K562 (cell line): Measurements from ENCODE around the gene KLHL29. TPM values are rescaled to one million over a fixed set of nuclear protein-coding genes. Genes with fewer than 3 reads are reported as not detected.

Experiments used
- ATAC-seq: fragments of 200-7000 bp; cut with Tn5 transposase; 3 replicates; pipeline ENCODE4 v1.9.1; 2020; ENCODE audit warnings: moderate library complexity
- BruUV-seq: library from RNA; stranded (reverse); fragments of 400-500 nt; replicated peaks from 2 replicates; lab custom pipeline; 2021; lab: Mats Ljungman, UMichigan
- CTCF ChIA-PET: fragments of 300-600 bp; formaldehyde crosslinking; extraction: SDS; loops from one replicate; lab custom pipeline; 2021; ENCODE audit warnings: low intra/inter-chr PET ratio; lab: Yijun Ruan, JAX
- POLR2A ChIA-PET: fragments of 300-600, 350-650 bp; sonication (Branson Sonifier 250); formaldehyde crosslinking; extraction: SDS; loops from one replicate; lab custom pipeline; 2021; ENCODE audit warnings: antibody characterized with exemption, inconsistent platforms; lab: Yijun Ruan, JAX
- DNase-seq, 4 experiments: peaks; one replicate each; pipeline versions ENCODE4 v3.0.0 to v3.0.0-alpha.2; 2011 to 2018; ENCODE audit warnings: low spot score in 3 of 4, mixed read lengths in 3 of 4; ENCODE audit errors: extremely low read depth in 1 of 4
- FAIRE-seq: peaks from 2 replicates; lab custom pipeline; 2011; peaks lifted over from hg19 to GRCh38; lab: Jason Lieb, UNC
- H2AFZ ChIP-seq: 2 replicates; pipeline ENCODE4 v1.6.0; 2011; ENCODE audit warnings: low read depth, low read length, control low read depth, inconsistent platforms
- H3K27ac ChIP-seq: fragments of 200-600 bp; 3 replicates; pipeline ENCODE4 v1.8.0; 2011; ENCODE audit warnings: low read depth, mild to moderate bottlenecking, control low read depth, inconsistent platforms, low read length, moderate library complexity, mixed read lengths; ENCODE audit errors: extremely low read depth
- H3K27me3 ChIP-seq, 2 experiments: fragments of 300-600 bp in 1 of 2; 2 replicates in 1 of 2; 3 replicates in 1 of 2; pipeline versions ENCODE4 v1.6.0 to v1.8.0; 2011; ENCODE audit warnings: inconsistent platforms in 2 of 2, low read length in 2 of 2, mild to moderate bottlenecking in 1 of 2, mixed read lengths in 1 of 2, moderate library complexity in 1 of 2; ENCODE audit not compliant: control insufficient read depth in 2 of 2, insufficient read depth in 2 of 2
- H3K36me3 ChIP-seq: fragments of 300-600 bp; 3 replicates; pipeline ENCODE4 v1.8.0; 2011; ENCODE audit warnings: mild to moderate bottlenecking, low read length, inconsistent platforms; ENCODE audit not compliant: control insufficient read depth, insufficient read depth
- H3K4me1 ChIP-seq, 2 experiments: fragments of 200-600 bp in 1 of 2; replicated peaks in 1 of 2; 2 replicates in 1 of 2; 3 replicates in 1 of 2; pipeline versions ENCODE4 v1.5.1 to v1.8.0; 2011; ENCODE audit warnings: inconsistent platforms in 2 of 2, low read length in 2 of 2, mild to moderate bottlenecking in 1 of 2, mixed read lengths in 1 of 2, moderate library complexity in 1 of 2; ENCODE audit not compliant: control insufficient read depth in 2 of 2, insufficient read depth in 2 of 2
- H3K4me2 ChIP-seq: 2 replicates; pipeline ENCODE4 v1.6.1; 2011; ENCODE audit warnings: low read length, control low read depth, inconsistent platforms, mixed read lengths; ENCODE audit not compliant: insufficient read depth
- H3K4me3 ChIP-seq: fragments of 200-600 bp; sonication (generic), shearing (Covaris generic); 2 replicates; pipeline ENCODE4 v1.5.1; 2016; ENCODE audit warnings: control low read depth, inconsistent platforms
- H3K79me2 ChIP-seq: fragments of 200-600 bp; 3 replicates; pipeline ENCODE4 v1.8.0; 2011; ENCODE audit warnings: low read length, inconsistent platforms; ENCODE audit not compliant: control insufficient read depth, insufficient read depth
- H3K9ac ChIP-seq, 2 experiments: 2 replicates each; pipeline versions ENCODE4 v1.6.0 to v1.6.1; 2011; ENCODE audit warnings: low read depth in 2 of 2, low read length in 2 of 2, control low read depth in 1 of 2, inconsistent platforms in 1 of 2, mild to moderate bottlenecking in 1 of 2, mixed read lengths in 1 of 2; ENCODE audit not compliant: insufficient read depth in 1 of 2
- H3K9me1 ChIP-seq: one replicate; pipeline ENCODE4 v1.6.0; 2011; ENCODE audit warnings: inconsistent platforms, mild to moderate bottlenecking, low read length, moderate library complexity; ENCODE audit not compliant: control insufficient read depth, insufficient read depth
- H3K9me3 ChIP-seq: replicated peaks from 2 replicates; pipeline ENCODE4 v1.5.1; 2011; ENCODE audit warnings: low read depth, low read length, inconsistent platforms; ENCODE audit not compliant: control insufficient read depth, insufficient read depth
- H4K20me1 ChIP-seq: replicated peaks from 2 replicates; pipeline ENCODE4 v1.6.1; 2011; ENCODE audit warnings: low read length, inconsistent platforms, mixed read lengths; ENCODE audit not compliant: control insufficient read depth, insufficient read depth
- BRF1 ChIP-seq: IDR thresholded peaks from 3 replicates; pipeline ENCODE4 v1.6.1; 2011; ENCODE audit warnings: borderline replicate concordance, mild to moderate bottlenecking; ENCODE audit not compliant: insufficient read length; ENCODE audit errors: extremely low read depth
- DDX20 ChIP-seq: fragments of 450-650 bp; IDR thresholded peaks from 2 replicates; pipeline ENCODE4 v1.6.1; 2016; ENCODE audit warnings: missing genetic modification characterization, low read depth, mild to moderate bottlenecking, missing compliant biosample characterization, moderate library complexity
- MAZ ChIP-seq, 2 experiments: fragments of 450-650 bp in 1 of 2; sonication (generic) in 1 of 2; formaldehyde crosslinking; IDR thresholded peaks in 1 of 2; conservative IDR thresholded peaks in 1 of 2; 2 replicates each; pipeline versions ENCODE4 v1.4.0 to v1.5.0; 2020; ENCODE audit warnings: mild to moderate bottlenecking in 1 of 2, missing genetic modification reagents in 1 of 2
- NELFE ChIP-seq: IDR thresholded peaks from 2 replicates; pipeline ENCODE4 v1.6.1; 2011; ENCODE audit warnings: mild to moderate bottlenecking; ENCODE audit not compliant: insufficient read depth, insufficient read length
- NFRKB ChIP-seq: fragments of 450-650 bp; IDR thresholded peaks from 2 replicates; pipeline ENCODE4 v1.6.1; 2016; ENCODE audit warnings: low read depth
- NR1H2 ChIP-seq: sonication (generic); formaldehyde crosslinking; IDR thresholded peaks from 2 replicates; pipeline ENCODE4 v1.4.0; 2020; ENCODE audit warnings: mild to moderate bottlenecking, missing genetic modification reagents
- YBX1 ChIP-seq: fragments of 450-650 bp; IDR thresholded peaks from 2 replicates; pipeline ENCODE4 v1.7.1; 2016; ENCODE audit warnings: mild to moderate bottlenecking
- ZNF212 ChIP-seq: fragments of 450-650 bp; formaldehyde crosslinking; IDR thresholded peaks from 2 replicates; pipeline ENCODE4 v1.4.0; 2020; ENCODE audit warnings: mild to moderate bottlenecking
- ZNF24 ChIP-seq: fragments of 450-650 bp; IDR thresholded peaks from 2 replicates; pipeline ENCODE4 v1.6.1; 2016
- ZNF75A ChIP-seq: fragments of 450-650 bp; formaldehyde crosslinking; IDR thresholded peaks from 2 replicates; pipeline ENCODE4 v1.4.0; 2020; ENCODE audit warnings: mild to moderate bottlenecking
- WGBS: fragments of 100-300 bp; shearing (Covaris generic); methylation state at CpG from one replicate; pipeline ENCODE4 v1.1.6; 2016; ENCODE audit warnings: low coverage, mixed read lengths; ENCODE audit not compliant: insufficient coverage; ENCODE audit errors: missing lambda C conversion rate; 5-methylcytosine and 5-hydroxymethylcytosine counted together
- in situ Hi-C: fragments of 300-500 bp; cut with MboI; formaldehyde crosslinking; loops from 4 replicates; pipeline ENCODE4 v1.15.0; 2018; ENCODE audit warnings: inconsistent platforms, mixed read lengths
- intact Hi-C: fragments of 100-400 bp; cut with micrococcal nuclease; formaldehyde crosslinking; loops from 2 replicates; pipeline ENCODE4 v1.14.2; 2022
- polyA plus RNA-seq, 8 experiments: library from polyadenylated mRNA; depleted of rRNA in 4 of 8; stranded (reverse) in 5 of 8; unstranded in 3 of 8; fragments of >200 nt; fragmentation: Nextera tagmentation in 2 of 8; fragmentation: Illumina TruSeq in 1 of 8; extraction: Ambion mirVana in 2 of 8; extraction: Trizol in 1 of 8; gene quantifications; 2 replicates each; pipeline versions ENCODE4 v1.2.1 to v1.2.3, GENCODE V29; 2011 to 2014; ENCODE audit warnings: inconsistent platforms in 1 of 8, missing spikeins in 1 of 8
- total RNA-seq, 7 experiments: library from RNA; depleted of rRNA in 6 of 7; stranded (reverse); fragments of >200 nt in 6 of 7; fragmentation: Illumina TruSeq in 2 of 7; extraction: Trizol in 2 of 7; gene quantifications; 2 replicates each; pipeline versions ENCODE4 v1.2.1 to v1.2.3, GENCODE V29; 2011 to 2021; ENCODE audit warnings: low replicate concordance in 1 of 7

The KLHL29 gene
- total and polyA plus RNA-seq, 9 of the 15 experiments (the other 6 are each of a cell fraction or from before 2014, with no cell fraction given): 0.03 to 0.31 (median 0.08) TPM; not detected in 1

GRCh38 chr2:23632386-23632785 lies 247.4 kb downstream of the KLHL29 start:
- peaks cover 0 to 5% of the 10 kb centered on the region in 2 experiments; a peak in 2 of 5 replicates for H3K4me1 ChIP-seq
- no TSS peak for BruUV-seq
- in situ Hi-C loops: no loop called here
- intact Hi-C loops: loop anchor here (10.0 kb wide), 1 partner anchor 132 kb away; no protein-coding TSS in a partner anchor
- FAIRE-seq (no peak), ATAC-seq (no peak), DNase-seq (no peak)
- H2AFZ ChIP-seq: no peak overlapping the region
- POLR2A ChIA-PET: no interaction called here
- no peaks in the 10 kb centered on the region for H3K36me3 ChIP-seq
- peaks cover 27 to 85% of the 10 kb centered on the region in 2 experiments for H3K27me3 ChIP-seq
- H3K4me2 ChIP-seq: no peak overlapping the region
- CTCF ChIA-PET: no interaction called here
- no peak overlapping the region for H3K4me3 ChIP-seq
- H3K27ac ChIP-seq: no peak overlapping the region
- WGBS: 2% methylated on average over 6 of the region's 6 CpGs
- H4K20me1 ChIP-seq: no peaks in the 10 kb centered on the region
- no peak overlapping the region for H3K9ac ChIP-seq
- H3K9me1 ChIP-seq: peaks cover 5% of the 10 kb centered on the region
- no peaks in the 10 kb centered on the region for H3K9me3 ChIP-seq
- no peaks in the 10 kb centered on the region for H3K79me2 ChIP-seq
- TF ChIP-seq BRF1: no peak
- TF ChIP-seq DDX20 (tag): no peak
- TF ChIP-seq ZNF75A: no peak
- no peak for TF ChIP-seq NELFE
- TF ChIP-seq NFRKB: no peak
- TF ChIP-seq YBX1: no peak
- no peak for TF ChIP-seq ZNF24
- TF ChIP-seq NR1H2 (CRISPR knock-in tag): no peak
- TF ChIP-seq ZNF212 (CRISPR knock-in tag): no peak
- no peak for TF ChIP-seq MAZ (CRISPR knock-in tag; conservative IDR thresholded peaks at IDR 0.05 in 1 of 2, IDR thresholded peaks at IDR 0.05 in 1 of 2)
